WTC11 (cell line): ENCODE data around the gene CPAMD8. TPM values are rescaled to one million over a fixed set of nuclear protein-coding genes. Genes with fewer than 3 reads are reported as not detected.
"Not testable (repeated sequence)": the region's sequence is repeated elsewhere in the genome, so short reads cannot be mapped to it uniquely, and the experiment has no call there.

Experiments used
- ATAC-seq: fragments of 200-7000 bp; cut with Tn5 transposase; 2 replicates; pipeline ENCODE4 v1.10.0; 2021; ENCODE audit warnings: mild to moderate bottlenecking, moderate library complexity
- CTCF ChIA-PET: fragments of 300-600 bp; sonication (Branson Sonifier 250); formaldehyde crosslinking; loops from one replicate; lab custom pipeline; 2021; ENCODE audit warnings: antibody characterized with exemption; lab: Charles Lee
- POLR2A ChIA-PET: fragments of 350-600 bp; sonication (Branson Sonifier 250); formaldehyde crosslinking; loops from one replicate; lab custom pipeline; 2021; ENCODE audit warnings: antibody characterized with exemption; lab: Charles Lee
- DNase-seq: peaks from one replicate; pipeline ENCODE4 v3.0.0; 2021; ENCODE audit warnings: low spot score
- H3K27ac Mint-ChIP-seq: 2 replicates; pipeline ENCODE4 v1.8.0; 2021; ENCODE audit warnings: mixed read lengths
- H3K27me3 Mint-ChIP-seq: 2 replicates; pipeline ENCODE4 v1.8.0; 2021; ENCODE audit warnings: low read depth, mild to moderate bottlenecking, moderate library complexity, mixed read lengths
- H3K36me3 Mint-ChIP-seq: 2 replicates; pipeline ENCODE4 v1.8.0; 2021; ENCODE audit warnings: mixed read lengths
- H3K4me1 Mint-ChIP-seq: 2 replicates; pipeline ENCODE4 v1.8.0; 2022; ENCODE audit warnings: mixed read lengths
- H3K4me3 Mint-ChIP-seq: 2 replicates; pipeline ENCODE4 v1.8.0; 2021; ENCODE audit warnings: mild to moderate bottlenecking, moderate library complexity, mixed read lengths
- H3K9me3 Mint-ChIP-seq: 2 replicates; pipeline ENCODE4 v1.8.0; 2021; ENCODE audit warnings: mixed read lengths
- ARID4B ChIP-seq: sonication (generic); formaldehyde crosslinking; IDR thresholded peaks from 2 replicates; pipeline ENCODE4 v1.8.0; 2023; ENCODE audit warnings: missing genetic modification reagents, mild to moderate bottlenecking, borderline replicate concordance
- ATF1 ChIP-seq: sonication (generic); formaldehyde crosslinking; IDR thresholded peaks from 2 replicates; pipeline ENCODE4 v1.8.1; 2023; ENCODE audit warnings: mild to moderate bottlenecking, moderate library complexity, missing genetic modification reagents
- ATF3 ChIP-seq: sonication (generic); formaldehyde crosslinking; conservative IDR thresholded peaks from 2 replicates; pipeline ENCODE4 v1.8.1; 2022; ENCODE audit warnings: mild to moderate bottlenecking, missing genetic modification reagents
- CREM ChIP-seq: sonication (generic); formaldehyde crosslinking; IDR thresholded peaks from 2 replicates; pipeline ENCODE4 v1.8.1; 2022; ENCODE audit warnings: mild to moderate bottlenecking, missing genetic modification reagents, moderate library complexity
- FOXP1 ChIP-seq: sonication (generic); formaldehyde crosslinking; IDR thresholded peaks from 2 replicates; pipeline ENCODE4 v1.8.0; 2022; ENCODE audit warnings: missing genetic modification reagents, mild to moderate bottlenecking, moderate library complexity, borderline replicate concordance
- GRHL2 ChIP-seq: fragments of 250-450 bp; sonication (Bioruptor Pico); IDR thresholded peaks from 2 replicates; pipeline ENCODE4 v1.8.0; 2022; ENCODE audit warnings: mild to moderate bottlenecking, moderate library complexity; ENCODE audit not compliant: insufficient replicate concordance, severe bottlenecking
- HMGA2 ChIP-seq: fragments of 250-450 bp; sonication (Bioruptor Pico); IDR thresholded peaks from 2 replicates; pipeline ENCODE4 v1.4.0; 2021; ENCODE audit warnings: mild to moderate bottlenecking, moderate library complexity
- MLX ChIP-seq: sonication (generic); formaldehyde crosslinking; IDR thresholded peaks from 2 replicates; pipeline ENCODE4 v1.8.1; 2023; ENCODE audit warnings: mild to moderate bottlenecking, missing genetic modification reagents, moderate library complexity
- MXD4 ChIP-seq: fragments of 250-450 bp; sonication (Bioruptor Pico); IDR thresholded peaks from 2 replicates; pipeline ENCODE4 v1.8.0; 2021; ENCODE audit warnings: mild to moderate bottlenecking, moderate library complexity, borderline replicate concordance
- NFE2L1 ChIP-seq: sonication (generic); formaldehyde crosslinking; IDR thresholded peaks from 2 replicates; pipeline ENCODE4 v1.8.1; 2023; ENCODE audit warnings: missing genetic modification reagents
- PREB ChIP-seq: sonication (generic); formaldehyde crosslinking; IDR thresholded peaks from 2 replicates; pipeline ENCODE4 v1.8.1; 2022; ENCODE audit warnings: mild to moderate bottlenecking, missing genetic modification reagents, moderate library complexity, borderline replicate concordance
- RELA ChIP-seq: sonication (generic); formaldehyde crosslinking; IDR thresholded peaks from 2 replicates; pipeline ENCODE4 v1.8.1; 2022; ENCODE audit warnings: missing genetic modification reagents, mild to moderate bottlenecking, borderline replicate concordance
- TCF7 ChIP-seq: sonication (generic); formaldehyde crosslinking; IDR thresholded peaks from 2 replicates; pipeline ENCODE4 v1.8.0; 2022; ENCODE audit warnings: mild to moderate bottlenecking, low read depth, missing genetic modification reagents, moderate library complexity
- TEAD1 ChIP-seq: sonication (generic); formaldehyde crosslinking; IDR thresholded peaks from 2 replicates; pipeline ENCODE4 v1.8.0; 2022; ENCODE audit warnings: mild to moderate bottlenecking, missing genetic modification reagents
- TP53 ChIP-seq: sonication (generic); formaldehyde crosslinking; IDR thresholded peaks from 2 replicates; pipeline ENCODE4 v1.8.1; 2023; ENCODE audit warnings: mild to moderate bottlenecking, missing genetic modification reagents
- ZNF219 ChIP-seq: sonication (generic); formaldehyde crosslinking; IDR thresholded peaks from 2 replicates; pipeline ENCODE4 v1.8.0; 2023; ENCODE audit warnings: missing genetic modification reagents, mild to moderate bottlenecking, borderline replicate concordance
- ZNF263 ChIP-seq: sonication (generic); formaldehyde crosslinking; IDR thresholded peaks from 2 replicates; pipeline ENCODE4 v1.8.1; 2022; ENCODE audit warnings: low read depth, mild to moderate bottlenecking, moderate library complexity, missing genetic modification reagents
- ZNF512 ChIP-seq: sonication (generic); formaldehyde crosslinking; IDR thresholded peaks from 2 replicates; pipeline ENCODE4 v1.8.1; 2022; ENCODE audit warnings: missing genetic modification reagents, borderline replicate concordance
- total RNA-seq: library from RNA; stranded (reverse); gene quantifications from 3 replicates; pipeline ENCODE4 v1.2.3, GENCODE V29; 2021

The CPAMD8 gene
- total RNA-seq, 1 experiment from 2014 or later, result 6.9 TPM

GRCh38 chr19:16943942-16944625 is 82.5 kb downstream of the CPAMD8 start:
- Mint-ChIP-seq H3K36me3 (peaks cover 13% of the 10 kb centered on the region), H3K4me3 (no peak overlapping the region), H3K9me3 (peaks cover 23% of the 10 kb centered on the region), H3K27me3 (peaks cover 2% of the 10 kb centered on the region; the same call in 1 of the 2 replicates), H3K27ac (no peak overlapping the region), H3K4me1 (no peaks in the 10 kb centered on the region)
- no peak for ATAC-seq
- ChIA-PET POLR2A (interaction anchor here (0.6 kb wide), 1 partner anchor 15 kb away, joined by 6 read pairs; no protein-coding TSS in a partner anchor), CTCF (no interaction called here)
- TF ChIP-seq MLX (CRISPR knock-in tag) (no peak), ZNF219 (CRISPR knock-in tag) (no peak), TEAD1 (CRISPR knock-in tag) (no peak), ATF3 (no peak), MXD4 (CRISPR knock-in tag) (no peak)
- no peak for DNase-seq

GRCh38 chr19:16943090-16943489 is 83.5 kb downstream of the CPAMD8 start:
- ATAC-seq, CTCF ChIA-PET, POLR2A ChIA-PET, H3K27ac Mint-ChIP-seq, DNase-seq, H3K4me3 Mint-ChIP-seq, H3K4me1 Mint-ChIP-seq, H3K27me3 Mint-ChIP-seq: not testable (repeated sequence)
- Mint-ChIP-seq H3K36me3 (peaks cover 13% of the 10 kb centered on the region), H3K9me3 (peaks cover 23% of the 10 kb centered on the region)

- CTCF ChIA-PET, result no interaction called here
- no peak for TF ChIP-seq TCF7
- no peak for TF ChIP-seq GRHL2 (CRISPR knock-in tag)
- no peak for TF ChIP-seq ATF3
- TF ChIP-seq ATF1 (CRISPR knock-in tag), result no peak
- TF ChIP-seq RELA (CRISPR knock-in tag), result no peak
- no peak for TF ChIP-seq NFE2L1 (CRISPR knock-in tag)
- TF ChIP-seq TP53 (CRISPR knock-in tag), result no peak
- no peak for DNase-seq
Observed at GRCh38 chr19:16942583-16942982, 84.0 kb downstream of the CPAMD8 start.

GRCh38 chr19:16940626-16941025 is 86.0 kb downstream of the CPAMD8 start:
- ATAC-seq (no peak), DNase-seq (no peak)
- H3K9me3 Mint-ChIP-seq, result peaks cover 7% of the 10 kb centered on the region
- no peak overlapping the region for H3K27ac Mint-ChIP-seq
- no peak overlapping the region for H3K4me3 Mint-ChIP-seq
- peaks cover 6% of the 10 kb centered on the region; the same call in 1 of the 2 replicates for H3K4me1 Mint-ChIP-seq
- ChIA-PET CTCF (no interaction called here), POLR2A (no interaction called here)
- H3K36me3 Mint-ChIP-seq, result peaks cover 5% of the 10 kb centered on the region
- no peaks in the 10 kb centered on the region for H3K27me3 Mint-ChIP-seq
- TF ChIP-seq ZNF263, result no peak
- no peak for TF ChIP-seq ARID4B (CRISPR knock-in tag)
- no peak for TF ChIP-seq CREM (CRISPR knock-in tag)
- no peak for TF ChIP-seq PREB (CRISPR knock-in tag)
- no peak for TF ChIP-seq HMGA2 (CRISPR knock-in tag)
- TF ChIP-seq ZNF512, result no peak
- no peak for TF ChIP-seq FOXP1 (CRISPR knock-in tag)

More at GRCh38 chr19:16942583-16942982, 84.0 kb downstream of the CPAMD8 start:
- POLR2A ChIA-PET, result no interaction called here
- ATAC-seq, result no peak
- Mint-ChIP-seq H3K9me3 (peaks cover 18% of the 10 kb centered on the region), H3K27ac (no peak overlapping the region), H3K27me3 (peaks cover 1% of the 10 kb centered on the region; the same call in 1 of the 2 replicates), H3K36me3 (peaks cover 12% of the 10 kb centered on the region), H3K4me3 (no peak overlapping the region), H3K4me1 (peaks cover 6% of the 10 kb centered on the region; the same call in 1 of the 2 replicates)
